ENCODE data around the gene KCNH4. TPM values are rescaled to one million over a fixed set of nuclear protein-coding genes. Genes with fewer than 3 reads are reported as not detected.

The KCNH4 gene
- total and polyA plus RNA-seq, 2 donors (not counting 1 experiment from before 2014, with no cell fraction given), result 0.62 to 1.0 TPM

GRCh38 chr17:42192189-42193126 lies 11.5 kb upstream of the KCNH4 start:
- TF ChIP-seq, protein P1, sequence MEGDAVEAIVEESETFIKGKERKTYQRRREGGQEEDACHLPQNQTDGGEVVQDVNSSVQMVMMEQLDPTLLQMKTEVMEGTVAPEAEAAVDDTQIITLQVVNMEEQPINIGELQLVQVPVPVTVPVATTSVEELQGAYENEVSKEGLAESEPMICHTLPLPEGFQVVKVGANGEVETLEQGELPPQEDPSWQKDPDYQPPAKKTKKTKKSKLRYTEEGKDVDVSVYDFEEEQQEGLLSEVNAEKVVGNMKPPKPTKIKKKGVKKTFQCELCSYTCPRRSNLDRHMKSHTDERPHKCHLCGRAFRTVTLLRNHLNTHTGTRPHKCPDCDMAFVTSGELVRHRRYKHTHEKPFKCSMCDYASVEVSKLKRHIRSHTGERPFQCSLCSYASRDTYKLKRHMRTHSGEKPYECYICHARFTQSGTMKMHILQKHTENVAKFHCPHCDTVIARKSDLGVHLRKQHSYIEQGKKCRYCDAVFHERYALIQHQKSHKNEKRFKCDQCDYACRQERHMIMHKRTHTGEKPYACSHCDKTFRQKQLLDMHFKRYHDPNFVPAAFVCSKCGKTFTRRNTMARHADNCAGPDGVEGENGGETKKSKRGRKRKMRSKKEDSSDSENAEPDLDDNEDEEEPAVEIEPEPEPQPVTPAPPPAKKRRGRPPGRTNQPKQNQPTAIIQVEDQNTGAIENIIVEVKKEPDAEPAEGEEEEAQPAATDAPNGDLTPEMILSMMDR (IDR thresholded peaks at IDR 0.05), result no peak
- TF ChIP-seq EZH2 (IDR thresholded peaks at IDR 0.05; ENCODE audit: borderline replicate concordance, insufficient read depth, low read depth, low read length, poor library complexity, severe bottlenecking), result no peak
- peak overlapping the region; percentile 73 for H3K4me2 ChIP-seq (replicated peaks; ENCODE audit: low read depth, low read length, poor library complexity, severe bottlenecking)
- intact Hi-C loops (cut with micrococcal nuclease), result loop anchor here (5.0 to 10.0 kb wide), 2 partner anchors 55 to 482 kb away; partner anchors contain the start of gene PLEKHH3
- H3K79me2 ChIP-seq (ENCODE audit: control insufficient read depth, insufficient read depth, low read length), result peaks cover 8% of the 10 kb centered on the region
- ChIA-PET CTCF (interaction anchor here (1.0 to 2.0 kb wide), 2 partner anchors 9 to 12 kb away, joined by 4 to 20 read pairs; partner anchors contain the start of gene KCNH4), POLR2A (no interaction called here)
- no peaks in the 10 kb centered on the region for H4K20me1 ChIP-seq (ENCODE audit: control insufficient read depth, insufficient read depth, low read length, poor library complexity, severe bottlenecking)
- ATAC-seq (ENCODE audit: low read depth) (no peak), DNase-seq (no peak)
- 95% methylated on average over 23 of the region's 23 CpGs for WGBS (ENCODE audit: insufficient coverage)
- no peak overlapping the region for H3K27ac ChIP-seq (ENCODE audit: low read length in 2 of 2)
- Mint-ChIP-seq H3K4me1 (peaks cover 28% of the 10 kb centered on the region), H3K9me3 (ENCODE audit: insufficient read depth) (no peaks in the 10 kb centered on the region), H3K27ac (peak overlapping the region; percentile 59), H3K4me3 (peak overlapping the region; percentile 99), H3K27me3 (no peaks in the 10 kb centered on the region)
- no peaks in the 10 kb centered on the region for H3K27me3 ChIP-seq (replicated peaks in 1 of 4; ENCODE audit: control extremely low read depth in 1 of 4, control insufficient read depth in 3 of 4, insufficient read depth in 4 of 4, low read length in 3 of 4)
- no peak overlapping the region for H3K4me3 ChIP-seq (ENCODE audit: control extremely low read depth in 1 of 5, extremely low read depth in 1 of 5, insufficient read depth in 1 of 5, low read depth in 2 of 5, low read length in 4 of 5)
- peaks cover 17 to 24% of the 10 kb centered on the region in 2 donors for H3K4me1 ChIP-seq (ENCODE audit: control insufficient read depth in 2 of 2, insufficient read depth in 2 of 2, low read length in 2 of 2)
- H3K9ac ChIP-seq (ENCODE audit: low read length), result no peak overlapping the region
- no peak overlapping the region for H2AFZ ChIP-seq (ENCODE audit: insufficient read depth, low read depth, low read length, poor library complexity, severe bottlenecking)
- no peaks in the 10 kb centered on the region for H3K9me3 ChIP-seq (ENCODE audit: control extremely low read depth in 1 of 3, control insufficient read depth in 2 of 3, insufficient read depth in 1 of 3, low read length in 2 of 3)
- H3K36me3 ChIP-seq (replicated peaks in 1 of 2; ENCODE audit: control extremely low read depth in 1 of 2, control insufficient read depth in 1 of 2, extremely low read depth in 1 of 2, insufficient read depth in 2 of 2, low read length in 1 of 2), result peaks cover 1 to 7% of the 10 kb centered on the region in 2 experiments

GRCh38 chr17:42191275-42191608 lies 10.3 kb upstream of the KCNH4 start:
- H4K20me1 ChIP-seq (ENCODE audit: control insufficient read depth, insufficient read depth, low read length, poor library complexity, severe bottlenecking), result no peaks in the 10 kb centered on the region
- H3K27me3 Mint-ChIP-seq, result no peaks in the 10 kb centered on the region
- ATAC-seq (ENCODE audit: low read depth) (no peak), DNase-seq (no peak)
- no peaks in the 10 kb centered on the region for H3K9me3 Mint-ChIP-seq (ENCODE audit: insufficient read depth)
- no peak overlapping the region for H3K4me2 ChIP-seq (replicated peaks; ENCODE audit: low read depth, low read length, poor library complexity, severe bottlenecking)
- peaks cover 26% of the 10 kb centered on the region for H3K4me1 Mint-ChIP-seq
- H3K36me3 ChIP-seq (replicated peaks in 1 of 2; ENCODE audit: control extremely low read depth in 1 of 2, control insufficient read depth in 1 of 2, extremely low read depth in 1 of 2, insufficient read depth in 2 of 2, low read length in 1 of 2), result peaks cover 1 to 7% of the 10 kb centered on the region in 2 experiments
- no peak overlapping the region for H3K4me3 Mint-ChIP-seq
- ChIA-PET POLR2A (no interaction called here), CTCF (interaction anchor here (3.1 kb wide), 1 partner anchor 10 kb away, joined by 7 read pairs; the partner anchor contains the start of gene KCNH4)
- H3K9ac ChIP-seq (ENCODE audit: low read length), result no peak overlapping the region
- H2AFZ ChIP-seq (ENCODE audit: insufficient read depth, low read depth, low read length, poor library complexity, severe bottlenecking), result no peak overlapping the region
- 100% methylated on average over 4 of the region's 5 CpGs for WGBS (ENCODE audit: insufficient coverage)
- peaks cover 8% of the 10 kb centered on the region for H3K79me2 ChIP-seq (ENCODE audit: control insufficient read depth, insufficient read depth, low read length)
- no peaks in the 10 kb centered on the region for H3K27me3 ChIP-seq (replicated peaks in 1 of 4; ENCODE audit: control extremely low read depth in 1 of 4, control insufficient read depth in 3 of 4, insufficient read depth in 4 of 4, low read length in 3 of 4)
- H3K4me1 ChIP-seq (ENCODE audit: control insufficient read depth in 2 of 2, insufficient read depth in 2 of 2, low read length in 2 of 2), result peaks cover 17 to 24% of the 10 kb centered on the region in 2 donors
- TF ChIP-seq, protein P1 (IDR thresholded peaks at IDR 0.05), result no peak
- no peak for TF ChIP-seq EZH2 (IDR thresholded peaks at IDR 0.05; ENCODE audit: borderline replicate concordance, insufficient read depth, low read depth, low read length, poor library complexity, severe bottlenecking)
- H3K9me3 ChIP-seq (ENCODE audit: control extremely low read depth in 1 of 3, control insufficient read depth in 2 of 3, insufficient read depth in 1 of 3, low read length in 2 of 3), result no peaks in the 10 kb centered on the region
- no peak overlapping the region for H3K27ac ChIP-seq (ENCODE audit: low read length in 2 of 2)
- no peak overlapping the region for H3K4me3 ChIP-seq (ENCODE audit: control extremely low read depth in 1 of 5, extremely low read depth in 1 of 5, insufficient read depth in 1 of 5, low read depth in 2 of 5, low read length in 4 of 5)
- intact Hi-C loops (cut with micrococcal nuclease), result loop anchor here (5.0 to 10.0 kb wide), 2 partner anchors 56 to 484 kb away; partner anchors contain the start of gene PLEKHH3
- no peak overlapping the region for H3K27ac Mint-ChIP-seq

Data from B cell (primary cell).